BJ (cell line): ENCODE measurements around the gene LIMCH1. TPM values are rescaled to one million over a fixed set of nuclear protein-coding genes. Genes with fewer than 3 reads are reported as not detected.
A peak's percentile ranks its signal among the peaks of the same experiment; 100 is the strongest.

Source experiments
- CTCF ChIA-PET: fragments of 350-600 bp; formaldehyde crosslinking; extraction: SDS; loops from one replicate; lab custom pipeline; 2021; ENCODE audit warnings: antibody characterized with exemption, inconsistent platforms; lab: Yijun Ruan, JAX
- POLR2A ChIA-PET: fragments of 300-600 bp; sonication (Branson Sonifier 250); formaldehyde crosslinking; extraction: SDS; loops from one replicate; lab custom pipeline; 2021; ENCODE audit warnings: antibody characterized with exemption; lab: Charles Lee
- DNase-seq: peaks from one replicate; pipeline ENCODE4 v3.0.0-alpha.2; 2011; ENCODE audit warnings: low read depth
- H3K27me3 ChIP-seq: 2 replicates; pipeline ENCODE4 v1.6.0; 2011; ENCODE audit warnings: low read length; ENCODE audit not compliant: control insufficient read depth, insufficient read depth
- H3K36me3 ChIP-seq: 2 replicates; pipeline ENCODE4 v1.5.1; 2011; ENCODE audit warnings: low read length; ENCODE audit not compliant: control insufficient read depth, insufficient read depth
- H3K4me3 ChIP-seq: 2 replicates; pipeline ENCODE4 v1.5.1; 2011; ENCODE audit warnings: low read depth, mild to moderate bottlenecking, control low read depth, low read length
- polyA plus RNA-seq: library from polyadenylated mRNA; depleted of rRNA; stranded (reverse); fragments of >200 nt; gene quantifications from 2 replicates; pipeline ENCODE4 v1.2.3, GENCODE V29; 2011
- TF ChIP-seq, protein P1 (sequence below): IDR thresholded peaks from 2 replicates; pipeline ENCODE4 v1.5.1; 2011; ENCODE audit warnings: low read depth, mild to moderate bottlenecking, control low read depth, inconsistent platforms, low read length, moderate library complexity; ENCODE audit not compliant: insufficient read depth

Gene LIMCH1
- polyA plus RNA-seq, 1 experiment: 133 TPM

DNA sequence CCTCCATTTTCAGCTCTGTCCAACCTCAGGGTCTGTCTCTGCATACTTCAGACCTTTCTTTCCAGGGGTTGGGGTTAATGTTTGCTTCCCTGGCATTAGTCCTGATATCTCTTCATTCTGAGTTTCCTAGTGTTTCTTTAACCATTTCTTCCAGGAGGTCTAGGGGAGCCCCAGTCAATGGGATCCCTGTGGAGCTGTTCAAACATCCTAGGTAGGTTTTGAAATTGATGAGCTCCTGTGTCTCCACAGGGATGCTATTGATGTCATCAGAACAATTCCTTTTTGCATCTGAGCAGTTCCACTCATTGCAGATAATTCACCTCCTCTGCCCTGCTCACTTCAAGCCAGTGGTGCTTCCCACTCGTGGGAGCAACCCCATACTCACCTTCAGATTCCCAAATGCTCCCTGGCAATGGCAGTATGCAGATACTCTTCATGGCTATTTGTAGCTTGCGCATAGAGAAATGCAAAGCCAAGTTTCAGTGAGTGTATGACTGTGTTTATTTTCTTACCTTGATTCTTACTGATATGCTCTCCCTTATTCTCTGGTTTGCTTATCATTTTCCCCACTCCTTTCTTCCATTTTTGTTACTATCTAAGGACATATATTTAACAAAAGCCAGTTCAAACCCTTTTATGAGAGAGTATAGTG lies 33.7 kb upstream of the LIMCH1 start:
- CTCF ChIA-PET: no interaction called here

DNA sequence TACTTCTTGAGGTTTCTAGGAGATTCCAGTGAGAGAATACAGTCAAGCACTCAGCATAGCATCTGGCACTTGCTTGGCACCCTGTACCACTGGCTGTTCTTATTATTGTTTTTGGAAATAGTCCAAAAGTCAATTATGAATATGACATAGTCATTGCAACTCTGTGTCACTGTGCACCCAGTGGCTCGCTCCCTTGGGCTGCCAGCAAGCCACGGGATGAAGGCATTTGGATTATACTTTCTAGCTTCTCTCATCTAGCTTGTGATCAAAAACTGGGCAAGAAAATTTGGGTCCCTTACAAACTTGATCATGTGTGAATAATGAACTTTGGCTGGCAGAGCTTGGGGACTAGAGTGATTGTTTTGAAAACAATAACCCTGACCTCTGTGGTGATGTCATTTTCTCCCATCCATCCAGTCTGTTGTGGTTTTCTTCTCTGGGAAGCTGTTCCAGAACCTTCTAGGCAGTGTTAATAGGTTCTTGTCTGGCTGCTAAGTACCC lies 32.7 kb upstream of the LIMCH1 start:
- POLR2A ChIA-PET: no interaction called here
- Histone ChIP-seq H3K36me3 (peaks cover 2% of the 10 kb centered on the region; the same call in 1 of the 2 replicates), H3K4me3 (no peak overlapping the region), H3K27me3 (no peaks in the 10 kb centered on the region)
- DNase-seq: no peak
- TF ChIP-seq, protein P1, sequence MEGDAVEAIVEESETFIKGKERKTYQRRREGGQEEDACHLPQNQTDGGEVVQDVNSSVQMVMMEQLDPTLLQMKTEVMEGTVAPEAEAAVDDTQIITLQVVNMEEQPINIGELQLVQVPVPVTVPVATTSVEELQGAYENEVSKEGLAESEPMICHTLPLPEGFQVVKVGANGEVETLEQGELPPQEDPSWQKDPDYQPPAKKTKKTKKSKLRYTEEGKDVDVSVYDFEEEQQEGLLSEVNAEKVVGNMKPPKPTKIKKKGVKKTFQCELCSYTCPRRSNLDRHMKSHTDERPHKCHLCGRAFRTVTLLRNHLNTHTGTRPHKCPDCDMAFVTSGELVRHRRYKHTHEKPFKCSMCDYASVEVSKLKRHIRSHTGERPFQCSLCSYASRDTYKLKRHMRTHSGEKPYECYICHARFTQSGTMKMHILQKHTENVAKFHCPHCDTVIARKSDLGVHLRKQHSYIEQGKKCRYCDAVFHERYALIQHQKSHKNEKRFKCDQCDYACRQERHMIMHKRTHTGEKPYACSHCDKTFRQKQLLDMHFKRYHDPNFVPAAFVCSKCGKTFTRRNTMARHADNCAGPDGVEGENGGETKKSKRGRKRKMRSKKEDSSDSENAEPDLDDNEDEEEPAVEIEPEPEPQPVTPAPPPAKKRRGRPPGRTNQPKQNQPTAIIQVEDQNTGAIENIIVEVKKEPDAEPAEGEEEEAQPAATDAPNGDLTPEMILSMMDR: no peak
- CTCF ChIA-PET: no interaction called here

More for the DNA sequence above, 33.7 kb upstream of the LIMCH1 start:
- POLR2A ChIA-PET: interaction anchor here (0.6 kb wide), 1 partner anchor 10 kb away, joined by 3 read pairs; no protein-coding TSS in a partner anchor
- Histone ChIP-seq H3K27me3 (no peaks in the 10 kb centered on the region), H3K4me3 (no peak overlapping the region), H3K36me3 (peaks cover 2% of the 10 kb centered on the region; the same call in 1 of the 2 replicates)
- TF ChIP-seq, protein P1: no peak
- DNase-seq: no peak

DNA sequence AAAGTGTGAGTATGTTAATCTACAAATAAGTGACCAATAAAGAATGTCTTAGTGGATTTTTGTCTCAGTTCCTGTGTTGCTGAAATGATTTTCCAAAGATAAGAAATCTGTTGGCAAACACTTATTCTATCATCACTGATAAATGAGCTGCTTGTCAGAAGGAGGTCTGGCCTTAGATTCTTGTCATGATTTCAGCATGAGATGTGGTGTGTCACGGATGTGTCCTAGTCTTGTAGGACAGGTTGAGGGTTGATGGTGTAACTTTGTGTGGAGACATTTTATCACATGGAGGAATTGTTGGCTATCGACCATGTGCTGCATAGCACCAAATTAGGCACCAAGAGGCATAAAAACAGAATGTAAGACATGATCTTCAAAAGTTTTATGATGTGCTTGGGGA lies 31.8 kb upstream of the LIMCH1 start:
- ChIA-PET POLR2A (no interaction called here), CTCF (no interaction called here)
- Histone ChIP-seq H3K27me3 (no peaks in the 10 kb centered on the region), H3K4me3 (no peak overlapping the region), H3K36me3 (no peaks in the 10 kb centered on the region)
- DNase-seq: peak; percentile 29
- TF ChIP-seq, protein P1: no peak

DNA sequence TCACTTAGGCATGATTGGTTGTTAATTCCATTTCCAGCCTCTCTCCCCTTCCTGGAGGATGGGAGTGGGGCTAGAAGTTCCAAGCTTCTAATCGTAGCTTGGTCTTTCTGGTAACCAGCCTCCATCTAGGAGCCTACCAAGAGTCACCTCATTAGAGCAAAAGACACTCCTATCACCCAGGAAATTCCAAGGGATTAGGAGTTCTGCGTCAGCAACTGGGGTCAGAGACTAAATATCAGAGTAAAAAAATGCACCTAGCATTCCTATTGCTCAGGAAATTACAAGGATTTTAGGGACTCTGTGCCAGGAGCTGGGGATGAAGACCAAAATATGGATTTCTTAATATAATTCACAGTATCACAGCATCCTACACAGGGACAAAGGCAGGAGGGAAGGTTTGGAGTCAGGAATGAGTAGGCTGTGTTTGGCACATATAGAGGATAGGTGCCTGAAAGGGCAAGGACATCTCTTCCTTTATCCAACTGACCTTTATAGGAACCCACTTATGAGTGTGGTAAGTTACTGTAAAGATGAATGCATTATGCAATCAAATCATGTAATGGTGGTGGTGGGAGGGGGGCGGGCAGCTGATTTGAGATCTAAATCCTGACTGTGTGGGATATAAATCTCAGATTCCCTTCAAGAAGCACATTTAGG lies 30.5 kb upstream of the LIMCH1 start:
- no peak overlapping the region for H3K4me3 ChIP-seq
- no peak for DNase-seq
- TF ChIP-seq, protein P1: no peak
- no peaks in the 10 kb centered on the region for H3K36me3 ChIP-seq
- POLR2A ChIA-PET: no interaction called here
- CTCF ChIA-PET: no interaction called here
- no peaks in the 10 kb centered on the region for H3K27me3 ChIP-seq

DNA sequence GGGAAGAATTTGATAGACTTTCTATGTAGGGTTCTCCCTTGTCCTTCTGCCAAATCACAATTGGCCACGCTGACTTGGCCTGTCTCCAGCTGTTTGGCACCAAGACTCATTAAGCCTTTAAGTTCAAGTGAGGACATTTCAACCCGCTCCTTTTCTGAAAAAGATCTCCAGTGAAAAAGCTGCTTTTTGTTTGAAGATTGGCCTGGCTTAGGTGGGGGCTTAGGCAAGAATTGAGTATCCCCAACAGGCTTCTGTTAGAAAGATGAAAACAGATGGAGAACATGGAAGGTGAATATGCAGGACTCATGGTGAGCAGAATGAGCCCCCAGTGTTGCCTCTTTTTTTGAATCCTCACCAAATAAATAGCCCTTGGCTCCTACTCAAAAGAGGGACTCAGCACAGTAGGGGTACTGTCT lies 28.5 kb upstream of the LIMCH1 start:
- Histone ChIP-seq H3K27me3 (no peaks in the 10 kb centered on the region), H3K4me3 (no peak overlapping the region), H3K36me3 (no peaks in the 10 kb centered on the region)
- TF ChIP-seq, protein P1: no peak
- DNase-seq: no peak
- ChIA-PET POLR2A (no interaction called here), CTCF (interaction anchor here (0.9 to 1.3 kb wide), 2 partner anchors 100 to 148 kb away, joined by 3 read pairs; no protein-coding TSS in a partner anchor)
